RWPE1 (cell line): ENCODE results near the gene KBTBD13.

ENCODE experiments used
- CTCF ChIA-PET: fragments of 350-600 bp; sonication (Branson Sonifier 250); formaldehyde crosslinking; extraction: SDS; loops from one replicate; lab custom pipeline; 2021; lab: Yijun Ruan, JAX
- POLR2A ChIA-PET: fragments of 400-600 bp; formaldehyde crosslinking; extraction: SDS; loops from one replicate; lab custom pipeline; 2020; ENCODE audit warnings: antibody characterized with exemption; ENCODE audit not compliant: low non-redundant PET; lab: Yijun Ruan, JAX
- DNase-seq: peaks from one replicate; pipeline ENCODE4 v3.0.0; 2012; ENCODE audit warnings: low spot score
- H3K27ac ChIP-seq: fragments of 450-650 bp; 2 replicates; pipeline ENCODE4 v1.5.1; 2017
- TF ChIP-seq, protein P1 (sequence below): fragments of 450-650 bp; conservative IDR thresholded peaks from 2 replicates; pipeline ENCODE4 v1.5.1; 2017; ENCODE audit warnings: low read depth, mild to moderate bottlenecking

The KBTBD13 gene

DNA sequence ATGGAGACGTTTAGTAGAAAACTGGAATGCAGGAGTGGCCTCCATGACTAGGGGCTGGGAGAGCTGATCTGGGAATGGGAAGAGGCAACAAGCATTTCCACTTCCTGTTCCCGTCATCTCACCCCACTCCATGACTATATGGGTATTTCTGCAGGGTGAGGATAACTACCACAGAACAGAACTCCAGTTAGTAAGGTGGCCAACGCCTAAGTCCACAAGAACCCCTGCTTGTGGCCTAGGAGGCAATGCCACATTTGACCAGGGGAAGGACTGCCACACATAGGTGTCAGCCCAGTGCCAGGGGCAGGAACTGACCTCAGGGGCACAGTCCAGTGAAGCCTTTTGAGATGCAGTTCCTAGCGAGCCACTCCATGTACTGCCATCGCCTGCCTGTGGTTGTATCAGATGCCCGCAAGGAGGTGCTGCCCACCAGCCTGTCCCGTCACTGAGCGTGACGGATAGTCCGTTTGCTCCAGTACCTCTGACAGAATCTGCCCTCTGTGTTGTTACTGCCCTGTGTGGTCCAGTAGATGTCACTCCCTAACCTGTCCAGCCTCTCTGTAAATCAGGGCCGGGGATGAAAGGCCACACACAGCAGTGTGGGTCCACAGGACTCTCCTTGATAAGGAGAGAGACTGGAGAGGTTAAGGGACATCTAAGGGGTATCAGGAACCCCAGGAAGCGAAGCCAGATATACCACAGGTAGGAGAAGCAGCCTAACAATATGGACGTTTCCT lies 43.6 kb upstream of the KBTBD13 start:
- TF ChIP-seq, protein P1, sequence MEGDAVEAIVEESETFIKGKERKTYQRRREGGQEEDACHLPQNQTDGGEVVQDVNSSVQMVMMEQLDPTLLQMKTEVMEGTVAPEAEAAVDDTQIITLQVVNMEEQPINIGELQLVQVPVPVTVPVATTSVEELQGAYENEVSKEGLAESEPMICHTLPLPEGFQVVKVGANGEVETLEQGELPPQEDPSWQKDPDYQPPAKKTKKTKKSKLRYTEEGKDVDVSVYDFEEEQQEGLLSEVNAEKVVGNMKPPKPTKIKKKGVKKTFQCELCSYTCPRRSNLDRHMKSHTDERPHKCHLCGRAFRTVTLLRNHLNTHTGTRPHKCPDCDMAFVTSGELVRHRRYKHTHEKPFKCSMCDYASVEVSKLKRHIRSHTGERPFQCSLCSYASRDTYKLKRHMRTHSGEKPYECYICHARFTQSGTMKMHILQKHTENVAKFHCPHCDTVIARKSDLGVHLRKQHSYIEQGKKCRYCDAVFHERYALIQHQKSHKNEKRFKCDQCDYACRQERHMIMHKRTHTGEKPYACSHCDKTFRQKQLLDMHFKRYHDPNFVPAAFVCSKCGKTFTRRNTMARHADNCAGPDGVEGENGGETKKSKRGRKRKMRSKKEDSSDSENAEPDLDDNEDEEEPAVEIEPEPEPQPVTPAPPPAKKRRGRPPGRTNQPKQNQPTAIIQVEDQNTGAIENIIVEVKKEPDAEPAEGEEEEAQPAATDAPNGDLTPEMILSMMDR = no peak; the same call in 1 of the 2 replicates
- CTCF ChIA-PET = interaction anchor here (0.7 to 1.3 kb wide), 3 partner anchors 110 to 265 kb away, joined by 3 read pairs; no protein-coding TSS in a partner anchor
- POLR2A ChIA-PET = no interaction called here
- no peak overlapping the region for H3K27ac ChIP-seq
- no peak for DNase-seq

DNA sequence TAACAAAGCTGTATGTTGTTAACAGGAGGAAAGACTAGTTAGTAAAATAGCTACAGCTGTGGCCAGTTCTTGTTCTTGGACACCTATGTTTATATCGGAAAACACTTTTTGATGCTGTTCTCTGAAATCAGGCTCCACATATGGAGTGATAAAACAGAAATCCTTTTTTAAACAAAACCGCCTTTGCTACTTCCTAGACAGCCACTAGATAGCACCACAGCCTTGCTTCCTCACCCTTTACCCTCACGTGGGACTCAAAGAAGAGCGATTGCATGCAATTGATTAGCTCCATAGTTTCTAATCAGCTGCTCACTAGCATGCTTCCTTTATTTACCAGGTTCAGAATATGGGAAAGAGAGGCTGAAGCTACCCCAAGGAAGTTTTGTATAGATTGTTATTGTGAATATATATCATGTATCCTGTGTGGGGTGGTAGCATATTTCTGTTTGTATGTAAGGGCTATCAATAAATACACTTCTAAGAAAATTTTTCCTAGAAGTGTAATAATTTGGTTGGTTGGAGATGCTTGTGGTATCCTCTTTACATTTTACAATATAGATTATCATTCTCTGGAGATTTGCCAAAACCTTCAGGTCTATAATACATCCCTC lies 42.8 kb upstream of the KBTBD13 start:
- peak; percentile 49 for DNase-seq
- ChIA-PET CTCF (interaction anchor here (0.6 to 1.3 kb wide), 12 partner anchors 20 to 340 kb away, joined by 3 to 5 read pairs (median 3); partner anchors contain the start of gene PARP16), POLR2A (no interaction called here)
- TF ChIP-seq, protein P1 = peak; percentile 79
- no peak overlapping the region for H3K27ac ChIP-seq

DNA sequence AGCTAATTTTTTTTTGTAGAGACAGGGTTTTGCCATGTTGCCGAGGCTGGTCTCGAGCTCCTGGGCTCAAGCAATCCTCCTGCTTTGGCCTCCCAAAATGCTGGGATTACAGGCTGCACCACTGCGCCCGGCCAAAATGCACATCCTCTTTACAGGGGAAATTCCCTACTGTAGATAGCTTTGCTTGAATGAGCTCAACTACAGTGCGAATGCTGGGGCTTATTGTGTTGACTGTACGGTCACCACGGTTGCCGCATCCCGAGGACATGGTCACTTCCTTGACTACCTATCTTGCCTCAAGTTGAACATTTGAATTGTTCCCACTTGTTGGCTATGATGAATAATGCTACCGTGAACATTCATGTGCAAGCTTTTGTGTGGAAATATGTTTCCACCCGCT lies 41.8 kb upstream of the KBTBD13 start:
- CTCF ChIA-PET = interaction anchor here (0.5 to 0.7 kb wide), 4 partner anchors 14 to 156 kb away, joined by 3 to 4 read pairs (median 3); no protein-coding TSS in a partner anchor
- POLR2A ChIA-PET = no interaction called here
- DNase-seq = no peak
- no peak overlapping the region for H3K27ac ChIP-seq
- TF ChIP-seq, protein P1 = no peak

DNA sequence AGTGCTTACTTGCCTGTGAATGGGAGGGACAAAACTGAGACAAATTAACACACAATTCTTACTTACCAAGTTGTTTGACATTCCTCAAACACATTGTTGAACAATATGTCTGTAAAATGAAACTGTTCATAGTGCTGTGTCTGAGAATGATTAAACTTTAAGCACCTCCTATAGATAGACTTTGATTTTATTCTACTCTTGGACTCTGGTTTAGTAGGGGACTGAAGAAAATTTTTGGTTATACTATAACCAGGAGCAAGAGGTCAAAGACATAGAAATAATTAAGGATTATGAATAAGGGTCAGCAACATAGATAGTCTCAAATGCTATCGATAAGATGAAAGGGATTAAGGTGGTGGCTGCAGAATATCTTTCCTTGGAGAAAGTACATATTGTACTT lies 39.2 kb upstream of the KBTBD13 start:
- no peak for DNase-seq
- ChIA-PET POLR2A (no interaction called here), CTCF (no interaction called here)
- TF ChIP-seq, protein P1 = no peak
- H3K27ac ChIP-seq = no peak overlapping the region

DNA sequence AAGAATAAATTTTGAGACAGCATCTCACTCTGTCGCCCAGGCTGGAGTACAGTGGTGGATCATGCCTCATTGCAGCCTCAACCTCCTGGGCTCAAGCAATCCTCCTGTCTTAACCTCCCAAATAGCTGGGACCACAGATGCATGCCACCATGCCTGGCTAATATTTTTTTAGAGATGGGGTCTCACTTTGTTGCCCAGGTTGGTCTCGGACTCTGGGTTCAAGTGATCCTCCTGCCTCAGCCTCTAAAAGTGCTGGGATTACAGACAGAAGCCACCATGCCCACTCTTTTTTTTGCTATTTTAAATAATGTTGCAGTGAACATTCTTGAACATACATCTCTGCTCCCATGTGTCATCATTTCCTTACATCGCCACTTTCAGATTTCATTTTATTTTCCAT lies 38.1 kb upstream of the KBTBD13 start:
- CTCF ChIA-PET = interaction anchor here (0.7 kb wide), 2 partner anchors 17 to 71 kb away, joined by 3 to 4 read pairs; no protein-coding TSS in a partner anchor
- no peak overlapping the region for H3K27ac ChIP-seq
- TF ChIP-seq, protein P1 = no peak
- no peak for DNase-seq
- POLR2A ChIA-PET = no interaction called here

DNA sequence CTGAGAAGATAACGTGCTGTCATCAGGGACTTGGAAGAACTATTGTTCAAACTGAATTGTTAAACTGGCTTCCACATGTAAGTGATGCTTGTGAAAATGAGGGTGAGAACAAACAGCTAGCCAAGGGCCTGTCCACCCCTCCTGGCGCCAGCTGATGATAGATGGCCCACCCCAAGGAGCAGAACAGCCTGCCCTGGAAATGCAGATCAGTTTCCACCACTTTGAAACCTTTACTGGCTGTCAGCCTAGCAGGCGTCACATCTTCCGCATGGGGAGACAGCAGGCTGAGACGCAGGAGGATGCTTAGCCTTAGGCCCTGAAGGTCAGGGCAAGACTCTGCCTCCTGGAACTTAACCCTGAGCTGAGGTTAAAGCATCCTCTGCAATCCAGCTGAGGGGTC lies 37.7 kb upstream of the KBTBD13 start:
- ChIA-PET CTCF (interaction anchor here (0.7 kb wide), 2 partner anchors 17 to 71 kb away, joined by 3 to 4 read pairs; no protein-coding TSS in a partner anchor), POLR2A (no interaction called here)
- TF ChIP-seq, protein P1 = no peak
- DNase-seq = no peak
- H3K27ac ChIP-seq = no peak overlapping the region
